HUDEP-2 (cell line): ENCODE results near the gene CYTH1.

ENCODE experiments used
- DNase-seq, 76 experiments: peaks; one replicate each; lab custom pipeline; 2025; ENCODE audit not compliant: unreplicated experiment in 76 of 76; lab: John Stamatoyannopoulos, UW

Gene CYTH1

GRCh38 chr17:78634154-78634553 is 147.9 kb downstream of the CYTH1 start:
- no peak for DNase-seq

- no peak for DNase-seq
Measured at GRCh38 chr17:78629436-78629995, 152.6 kb downstream of the CYTH1 start.

DNA sequence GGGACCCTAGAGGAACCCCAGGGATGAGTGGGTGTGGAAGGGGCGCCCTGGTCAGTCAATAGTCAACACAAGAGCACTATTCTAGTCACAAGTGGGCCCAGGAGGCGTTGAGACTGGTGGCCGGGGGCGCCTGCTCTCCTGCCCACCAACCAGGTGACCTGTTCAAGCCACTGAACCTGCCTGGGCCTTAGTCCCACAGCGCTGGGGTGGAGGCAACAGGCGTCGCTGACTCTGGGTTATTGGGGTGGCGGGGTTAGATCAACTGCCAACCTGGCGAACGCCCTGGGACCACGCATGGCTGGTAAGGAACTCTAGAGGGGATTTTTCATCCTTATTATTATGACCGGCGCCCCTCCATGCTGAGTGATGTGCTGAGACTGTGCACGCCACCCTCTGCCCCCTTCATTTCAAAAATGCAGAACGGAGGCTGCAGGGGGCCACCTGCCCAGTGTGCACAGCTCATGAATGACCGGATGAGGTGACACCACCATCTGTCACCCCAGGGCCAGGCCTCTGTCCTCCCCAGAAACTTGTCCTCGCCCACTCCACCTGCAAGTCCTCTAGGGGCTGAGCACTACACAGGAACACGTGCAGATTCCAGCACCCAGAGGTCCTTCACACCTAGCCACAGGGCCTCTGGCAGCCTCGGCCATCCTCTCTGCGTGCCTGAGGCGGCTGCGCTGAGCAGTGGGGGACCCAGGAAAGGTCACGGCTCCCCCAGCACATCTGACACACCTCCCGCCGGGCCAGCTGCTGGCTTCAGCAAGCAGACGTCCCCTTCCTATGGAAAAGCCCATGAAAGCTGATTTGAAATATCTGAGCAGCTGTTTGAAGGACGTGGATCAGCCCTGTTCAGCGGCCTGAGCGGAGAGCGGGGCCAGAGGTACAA is 153.3 kb downstream of the CYTH1 start:
- DNase-seq, result no peak

GRCh38 chr17:78624324-78625151 is 157.5 kb downstream of the CYTH1 start:
- DNase-seq, result no peak
